B cell (primary cell): ENCODE results near the gene SCFD2.

Source experiments
- CTCF ChIP-seq: fragments of 200-600 bp; IDR thresholded peaks from one replicate; pipeline ENCODE4 v1.8.0; 2022; ENCODE audit warnings: antibody characterized with exemption, mild to moderate bottlenecking
- EZH2 ChIP-seq: IDR thresholded peaks from 2 replicates; pipeline ENCODE4 v1.6.1; 2012; ENCODE audit warnings: borderline replicate concordance, low read depth, mild to moderate bottlenecking, moderate library complexity, low read length; ENCODE audit not compliant: insufficient read depth, poor library complexity, severe bottlenecking

GRCh38 chr4:52852711-52853110 is 513.1 kb downstream of the SCFD2 start:
- TF ChIP-seq CTCF = no peak
- no peak for TF ChIP-seq EZH2
